Activated CD8-positive, alpha-beta memory T cell treated with anti-CD3 and anti-CD28 coated beads, Interleukin-2, amount 50 U/mL, for 24 hours (primary cell): Measurements from ENCODE around the gene PTPRG.

Experiments
- DNase-seq: peaks from one replicate; pipeline ENCODE4 v3.0.0-alpha.2; 2020; ENCODE audit errors: extremely low read depth

Gene PTPRG

GRCh38 chr3:61828184-61828874, 267.0 kb downstream of the PTPRG start:
- no peak for DNase-seq

- no peak for DNase-seq
These were observed 267.7 kb downstream of the PTPRG start for GRCh38 chr3:61828880-61829721.

- no peak for DNase-seq
These were observed 268.5 kb downstream of the PTPRG start for GRCh38 chr3:61829722-61830350.

GRCh38 chr3:61831973-61832372, 270.6 kb downstream of the PTPRG start:
- no peak for DNase-seq

GRCh38 chr3:61832375-61833229, 271.2 kb downstream of the PTPRG start:
- no peak for DNase-seq

GRCh38 chr3:61839256-61839655, 277.9 kb downstream of the PTPRG start:
- no peak for DNase-seq

GRCh38 chr3:61841111-61841845, 279.9 kb downstream of the PTPRG start:
- DNase-seq: no peak

- no peak for DNase-seq
These were observed 280.6 kb downstream of the PTPRG start for GRCh38 chr3:61841988-61842387.

DNA sequence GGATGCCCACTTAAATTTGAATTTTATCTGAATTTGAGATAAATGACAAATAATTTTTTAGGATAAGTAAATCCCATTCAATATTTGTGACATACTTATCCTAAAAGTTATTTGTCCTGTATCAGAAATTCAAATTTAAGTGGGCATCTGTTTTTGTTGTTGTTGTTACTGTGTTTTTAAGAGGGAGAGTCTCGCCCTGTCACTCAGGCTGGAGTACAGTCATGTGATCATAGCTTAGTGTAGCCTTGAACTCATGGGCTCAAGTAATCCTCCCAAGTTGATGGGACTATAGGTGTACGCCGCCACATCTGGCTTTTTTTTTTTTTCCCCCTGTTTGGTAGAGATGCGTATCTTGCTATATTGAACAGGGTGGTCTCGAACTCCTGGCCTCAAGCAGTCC, 283.0 kb downstream of the PTPRG start:
- DNase-seq: no peak

- DNase-seq: no peak
These were observed 285.1 kb downstream of the PTPRG start for GRCh38 chr3:61846488-61846887.

- DNase-seq: no peak
These were observed 286.6 kb downstream of the PTPRG start for GRCh38 chr3:61847784-61848462.

- DNase-seq: no peak
These were observed 287.5 kb downstream of the PTPRG start for GRCh38 chr3:61848885-61849284.

GRCh38 chr3:61853912-61854311, 292.5 kb downstream of the PTPRG start:
- no peak for DNase-seq

- no peak for DNase-seq
These were observed 293.8 kb downstream of the PTPRG start for GRCh38 chr3:61855211-61855610.

DNA sequence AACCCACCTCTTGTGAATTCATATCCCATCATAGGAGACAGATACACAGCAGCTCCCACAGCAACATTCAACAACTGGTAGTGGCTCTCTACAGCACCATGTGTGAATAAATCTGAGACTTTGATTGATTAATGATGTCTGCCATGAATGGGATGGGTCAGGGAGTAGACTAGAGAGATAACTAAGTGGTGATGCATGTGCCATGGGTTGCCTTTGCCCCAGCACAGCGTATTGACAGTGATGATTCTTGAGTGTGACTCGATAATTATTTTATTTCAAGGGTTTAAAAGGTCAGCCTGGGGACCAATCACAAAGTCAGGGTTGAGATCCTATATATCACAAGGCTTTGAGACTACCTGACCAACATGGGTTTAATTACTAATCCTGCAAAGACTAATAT, 295.9 kb downstream of the PTPRG start:
- no peak for DNase-seq

DNA sequence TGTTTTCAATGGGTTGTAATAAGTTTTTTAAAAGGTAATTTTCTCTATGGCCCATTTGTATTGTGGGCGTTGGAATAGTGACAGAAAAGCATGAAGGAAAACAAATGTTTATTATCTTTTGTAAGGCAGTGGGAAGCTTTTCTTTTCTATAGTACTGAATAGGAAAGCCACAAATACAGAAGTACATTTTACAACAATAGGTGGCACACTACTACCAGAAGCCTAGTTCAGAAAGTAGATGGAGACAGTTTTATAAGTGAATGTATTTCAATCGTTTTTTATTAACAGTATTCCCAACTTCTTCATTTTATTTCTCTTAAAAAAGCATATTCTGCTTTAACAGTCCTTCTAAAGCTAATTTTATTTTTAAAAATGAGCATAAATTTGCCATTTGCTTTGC, 296.7 kb downstream of the PTPRG start:
- no peak for DNase-seq

- DNase-seq: no peak
These were observed 300.0 kb downstream of the PTPRG start for GRCh38 chr3:61861410-61861809.

GRCh38 chr3:61862614-61863289, 301.4 kb downstream of the PTPRG start:
- no peak for DNase-seq

DNA sequence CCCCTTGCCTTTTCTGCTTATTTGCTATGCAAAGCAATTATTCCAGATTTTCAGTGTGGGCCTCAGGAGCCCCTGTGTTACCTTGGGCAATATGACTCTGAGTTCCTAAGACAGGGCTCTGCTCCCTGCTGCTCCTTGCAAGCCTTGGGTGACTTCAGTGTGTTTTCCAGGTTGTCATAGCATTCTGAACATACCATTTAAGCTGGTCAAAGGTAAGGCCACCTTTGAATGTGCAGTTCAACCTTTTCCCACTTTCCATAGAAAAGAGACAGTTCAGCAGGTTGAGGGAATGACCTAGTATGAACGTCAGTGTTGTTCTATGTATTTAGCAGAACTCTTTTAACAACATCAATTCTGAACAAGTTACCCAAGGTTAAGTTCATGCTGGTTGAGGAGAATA, 302.2 kb downstream of the PTPRG start:
- DNase-seq: no peak

DNA sequence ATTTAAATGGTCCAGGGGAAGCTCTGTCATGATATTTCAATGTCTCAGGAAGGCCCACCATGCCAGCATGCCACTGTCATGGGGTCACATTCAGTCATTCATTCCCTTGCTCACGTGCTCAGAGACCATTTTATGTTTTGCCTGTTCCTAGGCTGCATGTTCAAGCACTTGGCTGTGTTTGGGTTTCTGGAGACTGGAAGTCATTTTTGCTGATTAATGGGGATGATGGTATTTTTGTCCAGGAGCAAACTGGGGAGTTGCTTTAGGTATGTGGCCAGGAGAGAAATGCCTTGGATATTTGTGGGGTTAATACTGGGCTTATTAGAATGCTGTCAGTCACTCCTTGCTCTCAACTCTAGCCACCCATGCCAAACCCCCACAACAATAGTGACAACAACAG, 303.5 kb downstream of the PTPRG start:
- no peak for DNase-seq
